Loucy (cell line): ENCODE results near the gene MAD1L1.

Experiments used
- H2AFZ ChIP-seq: fragments of 200-600 bp; sonication (generic); 2 replicates; pipeline ENCODE4 v1.6.0; 2016; ENCODE audit warnings: antibody characterized with exemption, mild to moderate bottlenecking, low read length, moderate library complexity
- H3F3A ChIP-seq: fragments of 200-600 bp; 2 replicates; pipeline ENCODE4 v1.6.0; 2016; ENCODE audit warnings: antibody characterized with exemption, low read depth, mild to moderate bottlenecking
- H3K27me3 ChIP-seq: fragments of 200-600 bp; sonication (generic); 2 replicates; pipeline ENCODE4 v1.6.1; 2014; ENCODE audit warnings: low read length, mild to moderate bottlenecking; ENCODE audit not compliant: insufficient read depth, poor library complexity, severe bottlenecking
- H3K36me3 ChIP-seq: fragments of 200-600 bp; sonication (generic); 2 replicates; pipeline ENCODE4 v1.6.1; 2016; ENCODE audit warnings: low read length; ENCODE audit not compliant: insufficient read depth
- H3K4me1 ChIP-seq: fragments of 200-600 bp; sonication (generic); 2 replicates; pipeline ENCODE4 v1.5.1; 2014; ENCODE audit warnings: low read length, mild to moderate bottlenecking; ENCODE audit not compliant: insufficient read depth, poor library complexity, severe bottlenecking
- H3K4me2 ChIP-seq: fragments of 200-600 bp; sonication (generic); 2 replicates; pipeline ENCODE4 v1.6.0; 2014; ENCODE audit warnings: antibody characterized with exemption, low read length, low read depth, mild to moderate bottlenecking; ENCODE audit not compliant: poor library complexity, severe bottlenecking
- H3K4me3 ChIP-seq: fragments of 200-600 bp; sonication (generic); 2 replicates; pipeline ENCODE4 v1.5.1; 2014; ENCODE audit warnings: low read length, mild to moderate bottlenecking, mixed read lengths; ENCODE audit not compliant: poor library complexity, severe bottlenecking
- H3K79me2 ChIP-seq: fragments of 200-600 bp; sonication (generic); 2 replicates; pipeline ENCODE4 v1.6.1; 2014; ENCODE audit warnings: low read length; ENCODE audit not compliant: insufficient read depth
- H3K9ac ChIP-seq: fragments of 200-600 bp; sonication (generic); 2 replicates; pipeline ENCODE4 v1.6.0; 2014; ENCODE audit warnings: mild to moderate bottlenecking, low read depth, low read length, moderate library complexity; ENCODE audit not compliant: poor library complexity, severe bottlenecking
- H3K9me2 ChIP-seq: fragments of 200-600 bp; sonication (generic); replicated peaks from 2 replicates; pipeline ENCODE4 v1.6.1; 2016; ENCODE audit warnings: low read depth, low read length, mixed read lengths
- H3K9me3 ChIP-seq: fragments of 200-600 bp; sonication (generic); 2 replicates; pipeline ENCODE4 v1.6.1; 2014; ENCODE audit warnings: mild to moderate bottlenecking, antibody characterized with exemption, low read length, low read depth; ENCODE audit not compliant: insufficient read depth
- H4K20me1 ChIP-seq: fragments of 200-600 bp; sonication (generic); 2 replicates; pipeline ENCODE4 v1.6.0; 2014; ENCODE audit warnings: antibody characterized with exemption, low read length, mild to moderate bottlenecking; ENCODE audit not compliant: insufficient read depth, poor library complexity, severe bottlenecking
- CTCF ChIP-seq: fragments of 200-600 bp; sonication (generic); conservative IDR thresholded peaks from 2 replicates; pipeline ENCODE4 v1.5.1; 2014; ENCODE audit warnings: mild to moderate bottlenecking, antibody characterized with exemption, low read length
- EZH2phosphoT487 ChIP-seq: fragments of 200-600 bp; IDR thresholded peaks from 2 replicates; pipeline ENCODE4 v1.6.1; 2018; ENCODE audit warnings: antibody characterized with exemption, mild to moderate bottlenecking, moderate library complexity, borderline replicate concordance

Gene MAD1L1

GRCh38 chr7:2109251-2109872 lies 123.4 kb downstream of the MAD1L1 start:
- no peaks in the 10 kb centered on the region for H3K27me3 ChIP-seq
- no peak overlapping the region for H2AFZ ChIP-seq
- H4K20me1 ChIP-seq, result no peaks in the 10 kb centered on the region
- H3K9me3 ChIP-seq, result no peaks in the 10 kb centered on the region
- H3K9me2 ChIP-seq, result no peaks in the 10 kb centered on the region
- H3K4me2 ChIP-seq, result no peak overlapping the region
- no peak for TF ChIP-seq EZH2phosphoT487
- TF ChIP-seq CTCF, result no peak
- H3K79me2 ChIP-seq, result no peaks in the 10 kb centered on the region
- no peak overlapping the region for H3K9ac ChIP-seq
- H3F3A ChIP-seq, result no peaks in the 10 kb centered on the region
- peaks cover 4% of the 10 kb centered on the region for H3K4me1 ChIP-seq
- peaks cover 4% of the 10 kb centered on the region; the same call in 1 of the 2 replicates for H3K36me3 ChIP-seq
- no peak overlapping the region for H3K4me3 ChIP-seq

GRCh38 chr7:2108501-2109250 lies 124.1 kb downstream of the MAD1L1 start:
- Histone ChIP-seq H4K20me1 (no peaks in the 10 kb centered on the region), H3K9me3 (no peaks in the 10 kb centered on the region), H3K9me2 (no peaks in the 10 kb centered on the region), H3K79me2 (no peaks in the 10 kb centered on the region), H3K36me3 (no peaks in the 10 kb centered on the region; the same call in 1 of the 2 replicates), H3F3A (no peaks in the 10 kb centered on the region), H3K4me1 (peaks cover 4% of the 10 kb centered on the region), H3K4me2 (no peak overlapping the region), H3K9ac (no peak overlapping the region), H3K27me3 (no peaks in the 10 kb centered on the region), H2AFZ (no peak overlapping the region), H3K4me3 (no peak overlapping the region)
- TF ChIP-seq EZH2phosphoT487 (no peak), CTCF (no peak)

GRCh38 chr7:2108071-2108455 lies 124.7 kb downstream of the MAD1L1 start:
- H3K4me2 ChIP-seq, result no peak overlapping the region
- no peak overlapping the region for H3K4me3 ChIP-seq
- H3K27me3 ChIP-seq, result no peaks in the 10 kb centered on the region
- H3K9me3 ChIP-seq, result no peaks in the 10 kb centered on the region
- no peak for TF ChIP-seq EZH2phosphoT487
- no peak for TF ChIP-seq CTCF
- no peak overlapping the region for H2AFZ ChIP-seq
- no peak overlapping the region for H3K9ac ChIP-seq
- peaks cover 4% of the 10 kb centered on the region for H3K4me1 ChIP-seq
- no peaks in the 10 kb centered on the region for H4K20me1 ChIP-seq
- H3K36me3 ChIP-seq, result no peaks in the 10 kb centered on the region; the same call in 1 of the 2 replicates
- H3K9me2 ChIP-seq, result no peaks in the 10 kb centered on the region
- H3K79me2 ChIP-seq, result no peaks in the 10 kb centered on the region
- no peaks in the 10 kb centered on the region for H3F3A ChIP-seq
